Caki2 (cell line): ENCODE measurements around the gene ACADM. TPM values are rescaled to one million over a fixed set of nuclear protein-coding genes. Genes with fewer than 3 reads are reported as not detected.
"Not testable (repeated sequence)": the region's sequence is repeated elsewhere in the genome, so short reads cannot be mapped to it uniquely, and the experiment has no call there.

Source experiments
- DNase-seq: peaks from one replicate; pipeline ENCODE4 v3.0.0-alpha.2; 2015; ENCODE audit warnings: low read depth
- in situ Hi-C: cut with HindIII; loops from 2 replicates; pipeline ENCODE4 v1.10.0; 2016; ENCODE audit warnings: low sequenced_read_pairs, low pct_unique_long_range_greater_than_20kb, mixed read lengths
- total RNA-seq: library from RNA; depleted of rRNA; stranded (reverse); fragments of >200 nt; shearing (Covaris generic); gene quantifications from 2 replicates; pipeline ENCODE4 v1.2.3, GENCODE V29; 2014; ENCODE audit warnings: low replicate concordance; rRNA removed

ACADM gene
- total RNA-seq: 16.1 and 21.0 TPM in 2 replicates

DNA sequence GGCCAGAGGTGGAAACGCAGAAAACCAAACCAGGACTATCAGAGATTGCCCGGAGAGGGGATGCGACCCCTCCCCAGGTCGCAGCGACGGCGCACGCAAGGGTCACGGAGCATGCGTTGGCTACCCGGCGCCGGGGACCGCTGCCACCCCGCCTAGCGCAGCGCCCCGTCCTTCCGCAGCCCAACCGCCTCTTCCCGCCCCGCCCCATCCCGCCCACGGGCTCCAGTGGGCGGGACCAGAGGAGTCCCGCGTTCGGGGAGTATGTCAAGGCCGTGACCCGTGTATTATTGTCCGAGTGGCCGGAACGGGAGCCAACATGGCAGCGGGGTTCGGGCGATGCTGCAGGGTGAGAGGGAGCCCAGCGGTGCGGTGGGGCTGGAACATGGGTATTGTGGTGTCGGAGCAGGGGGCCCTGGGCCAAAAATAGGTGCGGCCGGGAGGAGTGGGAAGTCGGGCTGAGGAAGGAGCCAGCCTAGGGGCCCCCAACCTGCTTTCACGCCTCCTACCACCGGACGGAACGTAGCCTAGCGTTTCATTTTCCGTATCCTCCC lies at the start of gene ACADM:
Gene ACADM, plus strand, starts transcription at position 238 of the 551 bp plus-strand sequence. Its CDS starts 79 bp downstream, at position 317.
- in situ Hi-C loops: no loop called here
- peak; percentile 79 for DNase-seq

DNA sequence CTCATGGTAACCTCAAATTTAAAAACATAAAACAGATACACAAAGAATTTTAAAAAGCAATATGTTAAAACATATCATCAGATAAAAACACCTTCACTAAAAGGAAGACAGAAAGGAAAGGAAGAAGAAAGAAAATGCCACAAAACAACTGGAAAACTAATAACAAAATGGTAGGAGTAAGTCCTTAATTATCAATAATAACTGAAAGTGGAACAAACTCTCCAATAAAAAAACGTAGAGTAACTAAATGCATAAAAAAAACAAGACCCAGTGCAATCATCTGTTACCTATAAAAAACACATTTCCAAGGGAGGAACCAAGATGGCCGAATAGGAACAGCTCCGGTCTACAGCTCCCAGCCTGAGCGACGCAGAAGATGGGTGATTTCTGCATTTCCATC lies 47.1 kb upstream of the ACADM start:
- DNase-seq: no peak
- in situ Hi-C loops: no loop called here

DNA sequence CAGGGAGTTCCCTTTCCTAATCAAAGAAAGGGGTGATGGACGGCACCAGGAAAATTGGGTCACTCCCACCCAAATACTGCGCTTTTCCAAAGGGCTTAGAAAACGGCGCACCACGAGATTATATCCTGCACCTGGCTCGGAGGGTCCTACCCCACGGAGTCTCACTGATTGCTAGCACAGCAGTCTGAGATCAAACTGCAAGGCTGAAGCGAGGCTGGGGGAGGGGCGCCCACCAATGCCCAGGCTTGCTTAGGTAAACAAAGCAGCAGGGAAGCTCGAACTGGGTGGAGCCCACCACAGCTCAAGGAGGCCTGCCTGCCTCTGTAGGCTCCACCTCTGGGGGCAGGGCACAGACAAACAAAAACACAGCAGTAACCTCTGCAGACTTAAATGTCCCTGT lies 46.5 kb upstream of the ACADM start:
- DNase-seq, in situ Hi-C loops: not testable (repeated sequence)

DNA sequence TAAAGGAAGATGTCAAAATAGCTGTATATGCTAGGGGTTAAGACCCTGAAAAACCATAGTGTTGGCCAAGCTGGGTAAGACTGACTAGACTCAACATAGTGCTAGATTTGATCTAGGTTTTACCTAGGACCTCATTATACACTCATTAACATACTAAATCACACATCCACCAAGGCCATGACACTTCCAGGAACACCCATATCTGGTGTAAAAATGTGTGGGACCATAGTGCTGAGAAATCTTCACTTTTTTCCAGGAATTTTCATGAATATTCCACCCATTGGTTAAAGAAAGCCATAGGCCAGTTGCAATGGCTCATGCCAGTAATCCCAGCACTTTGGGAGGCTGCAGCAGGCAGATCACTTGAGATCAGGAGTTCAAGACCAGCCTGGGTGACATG lies 34.0 kb upstream of the ACADM start:
- in situ Hi-C loops: no loop called here
- DNase-seq: no peak

DNA sequence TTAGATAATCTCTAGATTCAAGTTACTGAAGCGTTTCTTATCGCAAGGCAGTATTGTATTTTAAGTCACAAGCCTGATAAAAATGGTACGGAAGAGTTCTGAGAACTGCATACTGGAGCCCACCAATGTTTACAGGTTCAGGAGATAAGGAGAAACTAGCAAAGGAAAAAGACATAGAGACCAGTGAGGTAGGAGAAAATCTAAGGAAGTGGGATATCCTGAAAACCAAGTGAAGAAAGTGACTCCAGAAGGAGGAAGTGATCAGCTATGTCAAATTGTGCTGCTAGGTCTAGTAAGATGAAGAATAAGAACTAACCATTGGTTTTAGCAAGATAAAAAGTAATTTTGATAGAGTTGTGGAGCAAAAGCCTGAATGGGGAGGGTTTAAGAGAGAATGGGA lies 31.0 kb upstream of the ACADM start:
- DNase-seq: no peak
- in situ Hi-C loops: no loop called here

DNA sequence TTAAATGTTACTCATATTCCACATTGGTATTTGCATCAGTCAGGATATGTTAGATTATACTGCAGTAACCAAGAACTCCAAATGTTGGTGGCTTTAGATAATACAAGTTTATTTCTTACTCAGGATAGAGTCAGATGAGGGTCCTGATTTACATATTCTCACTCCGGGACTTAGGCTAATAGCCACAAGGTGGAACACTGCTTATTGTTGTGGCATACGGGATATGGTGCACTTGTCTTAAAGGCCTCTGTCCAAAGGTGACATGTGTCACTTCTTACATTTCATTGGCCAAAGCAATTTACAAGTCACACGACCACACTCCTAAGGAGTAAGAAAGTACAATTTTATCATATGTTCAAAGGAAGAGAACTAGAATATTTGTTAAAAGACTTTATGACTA lies 28.5 kb upstream of the ACADM start:
- no peak for DNase-seq
- in situ Hi-C loops: no loop called here

DNA sequence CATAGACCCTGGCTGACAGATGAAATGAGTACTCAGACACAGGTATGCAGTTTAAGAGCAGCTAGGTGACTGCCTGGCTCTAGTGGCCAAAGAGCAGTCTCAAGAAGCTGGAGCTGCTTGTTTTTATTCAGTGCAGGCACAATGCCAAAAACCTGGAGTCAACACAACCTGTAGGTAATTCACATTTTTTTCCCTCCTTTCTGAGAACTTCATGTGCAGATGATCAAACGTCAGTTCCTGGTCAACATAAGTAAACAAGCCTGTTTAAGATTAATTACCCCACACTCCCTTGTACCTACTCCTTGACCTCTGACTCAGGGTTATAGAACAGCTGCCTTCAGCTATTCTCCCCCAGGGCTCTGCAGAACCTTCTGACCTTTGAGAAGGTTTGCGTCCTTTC lies 17.3 kb upstream of the ACADM start:
- in situ Hi-C loops: no loop called here
- DNase-seq: no peak

DNA sequence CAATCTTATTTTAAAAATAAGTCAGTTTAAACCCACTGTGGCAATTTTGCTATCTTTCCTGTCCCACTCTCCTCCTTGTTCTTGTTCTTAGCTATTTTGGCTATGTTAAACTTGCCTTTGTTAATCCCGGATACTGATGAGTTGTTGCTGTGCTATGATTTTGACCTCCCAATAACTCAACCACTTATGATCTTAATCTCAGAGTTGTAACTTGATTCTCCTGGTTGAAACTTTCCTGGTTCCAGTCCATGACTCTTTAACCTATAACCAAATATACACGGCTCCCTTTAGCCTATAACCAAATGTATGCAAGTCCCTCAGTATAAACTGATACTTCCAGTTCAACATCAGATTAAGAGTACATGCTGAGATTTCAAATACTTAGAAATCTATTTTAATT lies 15.6 kb upstream of the ACADM start:
- DNase-seq: no peak
- in situ Hi-C loops: no loop called here

DNA sequence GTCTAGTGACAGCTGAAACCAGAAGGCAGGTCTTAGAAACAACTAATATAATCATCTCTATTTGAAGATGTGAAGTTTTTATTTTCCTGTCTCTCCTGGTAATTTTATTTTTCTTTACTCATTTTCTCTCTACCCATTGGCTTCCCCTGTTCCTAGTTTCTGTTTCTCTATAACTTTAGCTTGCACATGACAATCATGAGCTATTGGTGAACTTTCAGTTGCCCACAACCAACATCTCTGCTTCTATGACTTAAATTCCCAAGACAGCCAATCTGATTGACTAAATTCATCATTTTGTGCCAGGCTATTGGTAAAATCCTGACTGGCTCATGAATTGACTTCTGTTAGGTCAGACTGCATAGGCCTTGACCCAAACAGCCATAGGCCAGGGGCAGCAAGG lies 13.7 kb upstream of the ACADM start:
- no peak for DNase-seq
- in situ Hi-C loops: no loop called here

DNA sequence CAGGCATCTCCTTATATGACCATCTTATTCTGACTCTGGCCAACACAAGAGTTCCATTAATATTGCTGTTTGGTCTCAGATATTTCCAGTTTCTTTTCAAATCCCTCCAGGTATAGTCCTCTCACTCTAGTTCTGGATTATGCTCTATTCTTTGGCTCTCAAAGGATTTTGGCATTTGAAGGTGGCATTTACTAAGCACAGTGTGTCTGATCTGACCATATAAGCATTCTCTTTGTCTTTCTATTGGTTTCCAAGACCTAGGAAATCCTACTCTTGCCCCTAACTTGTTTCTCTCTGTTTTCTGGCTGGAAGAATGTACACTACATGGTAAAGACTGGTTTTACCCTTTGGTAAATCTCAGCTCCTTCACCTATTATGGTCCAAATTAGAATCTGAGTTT lies 12.7 kb upstream of the ACADM start:
- in situ Hi-C loops: no loop called here
- DNase-seq: no peak

DNA sequence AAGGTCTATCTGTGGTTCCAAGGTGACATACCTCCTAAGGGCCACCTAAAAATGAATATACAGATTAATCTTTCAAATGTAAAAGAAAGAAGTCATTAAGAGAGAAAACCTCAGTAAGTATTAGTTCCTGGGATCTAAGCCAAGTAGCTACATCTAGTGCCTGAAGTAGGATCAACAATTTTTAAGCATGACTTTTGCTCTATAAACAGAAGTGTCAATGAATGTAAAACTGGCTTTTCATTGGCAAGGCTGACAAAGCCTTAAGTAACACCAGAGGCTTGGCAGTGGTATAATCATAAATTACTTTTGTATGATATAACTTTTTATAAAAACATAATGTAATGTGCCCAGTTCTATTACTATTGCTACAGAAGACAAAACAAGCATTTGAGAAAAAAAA lies 12.2 kb upstream of the ACADM start:
- in situ Hi-C loops: no loop called here
- DNase-seq: no peak

DNA sequence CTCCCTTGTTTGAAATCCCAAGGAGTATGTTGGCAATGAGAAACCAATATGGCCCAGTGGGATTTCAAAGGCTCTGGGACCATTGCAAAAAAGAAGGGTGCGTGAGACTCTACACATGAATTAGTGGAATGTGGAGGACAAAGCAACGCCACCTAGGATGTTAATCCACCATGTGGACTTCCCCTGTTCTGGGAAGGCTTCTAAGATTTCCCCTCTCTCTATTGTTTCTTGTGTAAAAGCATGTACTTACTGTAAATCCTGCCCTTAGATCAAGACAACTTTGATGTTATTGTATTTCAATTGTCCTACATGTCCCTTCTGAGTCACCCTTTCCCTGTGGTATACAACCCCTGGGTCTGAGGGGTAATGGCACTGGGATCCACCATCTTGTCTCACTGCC lies 4.7 kb upstream of the ACADM start:
- no peak for DNase-seq
- in situ Hi-C loops: no loop called here

DNA sequence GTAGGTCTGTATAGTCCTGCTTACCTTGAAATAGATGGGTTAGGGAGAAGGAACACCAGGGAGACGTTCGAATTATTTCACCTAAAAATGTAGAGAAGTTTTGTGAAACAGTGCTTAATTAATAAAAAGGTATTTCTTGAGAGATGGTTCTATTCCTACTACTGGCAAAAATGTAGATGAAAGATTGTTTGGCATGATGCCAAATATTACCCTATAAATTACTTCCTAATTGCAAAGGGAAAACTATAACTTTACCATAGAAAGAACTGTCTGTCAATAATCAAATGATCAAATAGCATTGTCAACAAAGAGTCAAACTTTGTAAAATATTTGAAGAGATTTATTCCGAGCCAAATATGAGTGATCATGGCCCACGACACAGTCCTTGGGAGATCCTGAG lies 4.2 kb upstream of the ACADM start:
- in situ Hi-C loops: no loop called here
- no peak for DNase-seq

DNA sequence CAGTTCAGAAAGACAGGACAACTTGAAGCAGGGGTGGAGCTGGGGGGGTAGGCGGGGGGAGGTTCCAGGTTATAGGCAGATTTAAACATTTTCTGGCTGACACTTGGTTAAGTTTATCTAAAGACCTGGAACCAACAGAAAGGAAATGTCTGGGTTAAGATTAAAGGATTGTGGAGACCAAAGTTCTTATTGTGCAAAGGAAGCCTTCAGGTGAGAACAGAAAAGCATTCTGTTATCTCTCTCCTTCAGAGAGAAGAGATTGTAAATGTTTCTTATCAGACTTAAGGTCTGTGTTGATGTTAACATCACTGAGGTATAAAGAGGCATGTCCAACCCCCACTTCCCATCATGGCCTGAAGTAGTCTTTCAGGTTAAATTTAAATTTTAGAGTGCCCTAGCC lies 3.7 kb upstream of the ACADM start:
- in situ Hi-C loops: no loop called here
- DNase-seq: no peak

DNA sequence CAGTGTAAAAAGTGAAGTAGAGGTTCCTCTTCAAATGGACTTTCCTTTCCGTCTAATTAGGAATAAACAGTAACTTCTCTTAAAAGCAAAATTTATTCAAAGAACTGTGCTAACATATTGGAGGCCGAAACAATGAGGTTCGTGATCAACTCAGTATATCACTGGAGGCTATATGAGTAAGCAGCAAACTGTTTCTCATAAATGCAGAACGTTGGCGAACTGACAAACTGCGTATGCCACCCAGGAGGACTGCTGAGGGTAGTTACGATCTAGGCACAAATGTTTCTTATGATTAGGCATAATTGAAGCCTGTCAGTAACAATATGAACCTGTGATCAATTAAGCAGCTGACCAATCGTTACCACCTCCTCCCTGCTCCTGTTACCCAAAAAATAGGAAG lies 2.3 kb upstream of the ACADM start:
- in situ Hi-C loops, DNase-seq: not testable (repeated sequence)

DNA sequence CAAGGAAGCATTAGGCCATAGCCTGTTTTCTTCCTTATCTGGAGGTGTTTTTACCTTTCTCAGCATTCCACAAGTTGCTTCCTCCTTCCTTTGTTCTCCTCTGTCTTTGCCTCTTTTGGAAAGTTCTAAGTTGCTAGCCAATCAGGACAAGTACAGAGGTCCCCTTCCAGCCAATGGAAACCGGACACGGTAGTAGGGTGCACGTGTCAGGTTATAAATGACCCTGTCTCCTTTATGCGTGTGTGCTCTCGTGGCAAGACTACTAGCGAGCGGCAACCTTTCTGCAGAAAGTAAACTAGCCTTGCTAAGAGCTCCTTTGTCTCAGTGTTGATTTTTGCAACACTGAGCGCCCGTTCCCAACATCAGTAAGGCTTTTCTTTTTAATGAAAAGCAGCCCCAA lies 1.5 kb upstream of the ACADM start:
- no peak for DNase-seq
- in situ Hi-C loops: no loop called here

DNA sequence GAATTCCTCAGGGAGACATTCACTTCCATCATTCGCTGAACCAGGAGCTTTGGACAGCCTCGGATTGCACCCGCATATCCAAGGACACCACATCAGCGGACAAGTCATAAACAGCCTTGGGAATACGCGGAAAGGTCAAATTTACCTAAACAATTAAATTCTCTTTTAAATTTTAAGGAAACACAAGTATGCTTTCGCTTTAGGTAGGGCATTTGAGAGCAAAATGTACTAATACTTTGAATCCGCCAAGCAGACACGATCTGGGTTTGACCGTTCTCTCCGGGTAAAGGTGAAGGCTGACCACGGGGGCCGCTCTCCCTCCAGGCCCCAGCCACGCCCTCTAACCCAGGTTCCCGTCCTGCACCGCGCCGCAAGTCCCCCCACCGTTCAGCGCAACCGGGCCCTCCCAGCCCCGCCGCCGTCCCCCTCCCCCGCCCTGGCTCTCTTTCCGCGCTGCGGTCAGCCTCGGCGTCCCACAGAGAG lies 479 bp upstream of the ACADM start:
- DNase-seq: peak; percentile 72
- in situ Hi-C loops: no loop called here

DNA sequence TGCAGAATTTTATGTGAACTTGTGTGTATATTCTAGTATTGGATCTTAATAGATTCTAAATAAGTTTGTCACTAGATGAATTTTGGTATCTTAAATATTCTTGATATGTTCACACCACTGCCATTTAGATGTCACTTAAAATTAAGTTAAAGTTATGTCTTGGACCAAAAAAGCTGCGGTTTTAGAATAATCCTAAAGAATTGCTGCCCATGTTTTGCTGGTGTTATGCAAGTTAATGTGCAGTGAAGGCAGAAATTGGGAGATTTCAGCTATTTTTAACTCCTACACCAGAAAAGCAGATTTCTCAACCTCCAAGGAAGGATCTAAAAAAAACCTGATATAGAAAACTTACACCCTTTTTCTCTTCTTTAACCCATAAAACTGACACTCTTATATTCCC lies 757 bp downstream of the ACADM start:
- no peak for DNase-seq
- in situ Hi-C loops: no loop called here

DNA sequence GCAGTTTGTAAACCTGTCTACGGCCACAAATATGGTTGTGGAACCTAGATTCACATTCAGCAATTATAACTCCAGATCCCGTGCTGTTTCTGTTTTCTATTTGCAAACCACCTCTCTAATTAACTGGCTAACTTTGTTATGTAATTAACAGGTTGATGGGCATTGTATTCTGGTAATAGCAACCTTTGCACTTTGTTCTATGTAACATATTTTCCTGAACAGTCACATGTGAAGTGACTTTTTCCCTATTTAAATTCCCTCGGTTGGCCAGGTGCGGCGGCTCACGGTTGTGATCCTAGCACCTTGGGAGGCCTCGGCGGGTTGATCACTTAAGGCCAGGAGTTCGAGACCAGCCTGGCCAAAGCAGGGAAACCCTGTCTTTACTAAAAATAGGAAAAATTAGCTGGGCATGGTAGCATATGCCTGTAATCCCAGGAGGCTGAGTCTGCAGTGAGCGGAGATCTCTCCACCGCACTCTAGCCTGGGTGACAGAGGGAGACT lies 1.4 kb downstream of the ACADM start:
- in situ Hi-C loops: no loop called here
- no peak for DNase-seq

DNA sequence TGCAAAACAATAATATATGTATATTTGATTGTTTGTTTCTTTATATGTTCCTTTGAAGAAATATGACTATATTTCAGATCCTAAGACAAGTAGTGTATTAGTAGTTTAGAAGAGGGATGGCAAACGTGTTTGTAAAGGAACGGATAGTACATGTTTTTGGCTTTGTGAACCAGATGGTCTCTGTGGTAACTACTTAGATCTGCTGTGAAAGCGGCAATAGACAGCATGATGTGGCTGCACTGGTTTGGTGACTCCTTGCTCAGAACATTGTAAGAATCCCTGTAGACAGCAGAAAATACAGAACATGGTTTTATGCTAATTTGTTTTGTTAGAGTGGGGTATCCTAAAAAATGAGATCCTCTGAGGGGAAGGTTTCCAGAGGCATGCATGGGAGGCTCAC lies 3.1 kb downstream of the ACADM start:
- in situ Hi-C loops: no loop called here
- no peak for DNase-seq
